Measurements from ENCODE around the gene ERF.

Gene ERF

DNA sequence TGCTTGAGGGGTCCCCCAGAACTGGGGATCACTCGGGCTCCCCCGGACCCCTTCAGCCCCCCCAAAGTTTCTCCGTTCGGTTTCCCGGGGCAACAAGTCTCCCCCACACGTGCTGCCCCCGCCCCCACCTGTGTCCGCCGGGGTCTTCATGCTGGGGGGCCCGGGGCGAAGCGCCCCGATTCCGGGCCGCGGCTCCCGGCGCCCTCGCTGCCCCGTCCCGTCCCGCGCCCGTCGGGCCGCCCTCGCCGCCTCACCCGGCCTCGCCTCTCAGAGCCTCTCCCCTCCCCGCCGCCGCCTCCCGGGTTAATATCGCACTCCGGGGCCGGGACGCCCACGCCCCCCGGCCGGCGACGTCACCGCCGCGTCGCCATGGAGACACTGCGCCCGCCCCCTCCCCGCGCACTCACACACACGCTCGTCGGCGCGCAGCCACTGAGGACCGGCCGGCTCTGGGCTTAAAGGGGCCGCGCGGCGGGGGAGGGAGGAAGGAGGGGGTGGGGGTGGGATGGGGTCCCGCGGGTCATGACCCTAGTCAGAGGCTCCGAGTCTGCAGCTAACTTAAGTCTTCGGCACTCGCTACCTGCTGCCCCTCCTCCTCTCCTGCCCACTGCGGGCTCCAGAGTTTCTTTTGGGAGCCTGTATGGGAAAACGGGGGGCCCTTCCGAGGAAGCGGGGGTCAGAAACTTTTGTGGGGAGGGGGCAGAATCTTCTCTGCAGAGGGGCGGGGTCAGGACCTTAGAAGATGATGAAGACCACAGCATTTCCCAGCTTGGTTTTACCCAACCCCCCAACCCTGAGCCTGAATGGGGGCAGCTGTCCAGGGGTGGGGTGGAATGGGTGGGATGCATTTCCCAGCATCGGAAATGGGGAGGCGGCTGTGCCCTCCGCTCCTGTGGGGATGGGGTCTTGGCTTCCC is at the start of gene ERF:
TSS of gene ERF (minus strand) at position 279 of the 916 bp plus-strand sequence. CDS start at position 150, 129 bp downstream.
- DNase-seq (ENCODE audit: low read depth in 2 of 2) = peak; percentile 84 to 92

DNA sequence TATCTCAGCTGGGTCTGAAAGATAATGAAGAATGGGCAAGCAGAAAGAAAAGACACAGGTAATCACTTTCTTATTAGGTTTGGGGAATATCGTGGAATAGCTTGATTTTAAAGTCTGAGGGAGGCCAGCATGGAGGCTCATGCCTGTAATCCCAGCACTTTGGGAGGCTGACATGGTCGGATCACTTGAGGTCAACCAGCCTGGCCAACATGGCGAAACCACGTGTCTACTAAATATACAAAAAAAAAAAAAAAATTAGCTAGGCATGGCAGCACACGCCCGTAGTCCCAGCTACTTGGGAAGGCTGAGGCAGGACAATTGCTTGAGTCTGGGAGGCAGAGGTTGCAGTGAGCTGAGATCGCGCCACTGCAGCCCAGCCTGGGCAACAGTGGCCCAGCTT is 48.9 kb upstream of the ERF start:
- no peak for DNase-seq (ENCODE audit: low read depth in 2 of 2)

- DNase-seq (ENCODE audit: low read depth in 2 of 2) = no peak
Observed at GRCh38 chr19:42303101-42303464, 48.2 kb upstream of the ERF start.

DNA sequence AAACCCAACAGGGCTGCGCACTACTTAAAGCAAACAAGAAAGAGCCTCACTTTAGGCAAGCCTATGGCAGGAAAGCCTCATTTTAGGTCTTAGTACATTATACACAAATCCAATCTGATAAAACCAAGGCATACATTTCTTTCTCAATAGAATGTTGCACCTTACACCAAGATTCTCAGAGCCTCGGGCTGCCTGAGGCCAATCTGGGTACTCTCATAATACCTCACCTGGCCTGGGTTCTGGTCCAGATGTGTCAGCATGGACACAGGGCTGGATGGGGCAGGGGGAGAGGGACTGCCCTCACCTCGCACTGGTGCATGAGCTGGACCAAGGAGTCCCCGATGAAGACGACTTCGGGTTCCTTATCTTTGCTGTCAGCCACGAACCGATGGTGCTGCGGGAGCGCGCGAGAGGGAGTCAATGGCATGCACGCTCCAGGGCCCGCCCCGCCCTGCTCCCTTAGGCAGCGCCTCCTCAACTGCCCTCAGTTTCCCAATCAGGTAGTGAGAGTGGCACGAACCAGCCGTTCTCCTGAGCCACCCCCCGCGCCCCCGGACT is 46.8 kb upstream of the ERF start, which contains the start of gene PRR19:
TSS of gene PRR19 (plus strand) at position 487 of the 558 bp plus-strand sequence. CDS start 7,453 bp downstream, outside the sequence.
- no peak for DNase-seq (ENCODE audit: low read depth in 2 of 2)

- DNase-seq (ENCODE audit: low read depth in 2 of 2) = no peak
Observed at GRCh38 chr19:42297039-42297438, 42.1 kb upstream of the ERF start.

DNA sequence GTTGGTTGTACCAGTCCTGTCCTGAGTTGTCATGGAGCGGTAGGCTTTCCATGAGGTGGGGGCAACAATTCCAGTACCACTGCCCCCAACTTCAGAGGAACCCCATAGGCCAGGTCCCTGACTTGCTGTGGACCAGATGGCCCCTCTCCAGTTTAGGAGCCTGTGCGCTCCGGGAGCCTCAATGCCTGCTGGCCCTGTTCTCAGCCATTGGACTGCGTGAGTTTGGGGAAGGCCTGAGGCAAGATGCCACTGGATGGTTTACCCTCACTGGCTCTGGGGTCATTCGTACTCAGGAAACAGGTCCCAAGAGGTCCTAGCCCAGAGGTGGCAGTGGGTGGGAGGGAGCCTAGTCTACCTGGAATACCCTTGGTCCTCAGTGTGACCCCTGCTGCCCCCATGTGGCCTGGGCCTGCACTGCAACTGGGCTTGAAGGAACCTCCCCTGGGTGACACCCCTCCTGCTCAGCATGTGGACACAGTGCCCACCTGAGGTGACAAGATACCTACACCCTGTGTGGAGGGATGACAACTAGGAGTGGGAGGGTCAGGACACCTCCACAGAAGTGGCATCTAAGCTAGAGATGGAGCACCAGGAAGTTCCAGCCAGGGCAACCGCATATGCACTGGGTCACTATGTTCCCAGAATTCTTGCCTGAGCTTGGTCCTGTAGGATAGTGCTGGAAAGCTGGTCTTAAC is 41.0 kb upstream of the ERF start:
- DNase-seq (ENCODE audit: low read depth in 2 of 2) = peak; percentile 80 to 91

DNA sequence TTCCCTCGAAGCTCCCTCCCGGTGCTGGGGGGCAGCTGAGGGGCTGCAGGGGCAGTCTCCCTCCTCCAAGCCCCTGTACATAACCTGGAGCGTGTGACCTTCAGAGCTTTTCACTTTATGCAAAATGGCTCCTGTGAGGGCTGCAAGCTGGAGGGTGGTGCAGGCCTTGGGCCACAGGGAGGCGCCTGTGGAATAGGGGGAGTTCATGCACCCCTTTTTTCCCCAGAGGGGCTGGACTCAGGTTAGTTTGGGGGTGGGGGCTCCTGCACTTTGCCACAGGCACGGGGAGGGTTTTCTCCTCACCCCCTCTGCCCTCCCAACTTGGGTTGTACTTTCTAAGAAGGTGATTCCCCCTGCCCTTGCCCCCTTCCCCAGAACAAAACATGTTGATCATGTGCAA is 40.4 kb upstream of the ERF start:
- no peak for DNase-seq (ENCODE audit: low read depth in 2 of 2)

DNA sequence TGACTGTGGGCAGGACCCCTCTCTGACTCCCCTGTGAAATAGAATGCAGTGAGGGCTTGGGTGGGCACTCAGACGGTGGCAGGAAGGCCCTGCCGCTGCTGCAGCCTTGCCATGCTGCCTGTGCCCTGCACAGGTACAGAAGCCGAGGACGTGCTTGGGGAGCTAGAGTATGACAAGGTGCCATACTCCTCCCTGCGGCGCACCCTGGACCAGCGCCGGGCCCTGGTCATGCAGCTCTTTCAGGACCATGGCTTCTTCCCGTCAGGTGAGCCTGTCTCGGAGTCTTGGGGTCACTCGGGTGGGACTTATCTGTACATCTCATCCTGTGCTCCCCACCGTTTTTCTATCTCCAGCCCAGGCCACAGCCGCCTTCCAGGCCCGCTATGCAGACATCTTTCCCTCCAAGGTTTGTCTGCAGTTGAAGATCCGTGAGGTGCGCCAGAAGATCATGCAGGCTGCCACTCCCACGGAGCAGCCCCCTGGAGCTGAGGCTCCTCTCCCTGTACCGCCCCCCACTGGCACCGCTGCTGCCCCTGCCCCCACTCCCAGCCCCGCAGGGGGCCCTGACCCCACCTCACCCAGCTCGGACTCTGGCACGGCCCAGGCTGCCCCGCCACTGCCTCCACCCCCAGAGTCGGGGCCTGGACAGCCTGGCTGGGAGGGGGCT is 39.7 kb upstream of the ERF start:
- no peak for DNase-seq (ENCODE audit: low read depth in 2 of 2)

GRCh38 chr19:42293948-42294347 is 39.0 kb upstream of the ERF start:
- DNase-seq (ENCODE audit: low read depth in 2 of 2) = no peak

- no peak for DNase-seq (ENCODE audit: low read depth in 2 of 2)
Observed at GRCh38 chr19:42293540-42293939, 38.6 kb upstream of the ERF start.

- DNase-seq (ENCODE audit: low read depth in 2 of 2) = no peak
Observed at GRCh38 chr19:42292963-42293362, 38.0 kb upstream of the ERF start.

- DNase-seq (ENCODE audit: low read depth in 2 of 2) = no peak
Observed at GRCh38 chr19:42292042-42292960, 37.4 kb upstream of the ERF start.

GRCh38 chr19:42291435-42291810 is 36.5 kb upstream of the ERF start:
- DNase-seq (ENCODE audit: low read depth in 2 of 2) = no peak

- DNase-seq (ENCODE audit: low read depth in 2 of 2) = no peak
Observed at GRCh38 chr19:42290523-42291434, 35.9 kb upstream of the ERF start.

DNA sequence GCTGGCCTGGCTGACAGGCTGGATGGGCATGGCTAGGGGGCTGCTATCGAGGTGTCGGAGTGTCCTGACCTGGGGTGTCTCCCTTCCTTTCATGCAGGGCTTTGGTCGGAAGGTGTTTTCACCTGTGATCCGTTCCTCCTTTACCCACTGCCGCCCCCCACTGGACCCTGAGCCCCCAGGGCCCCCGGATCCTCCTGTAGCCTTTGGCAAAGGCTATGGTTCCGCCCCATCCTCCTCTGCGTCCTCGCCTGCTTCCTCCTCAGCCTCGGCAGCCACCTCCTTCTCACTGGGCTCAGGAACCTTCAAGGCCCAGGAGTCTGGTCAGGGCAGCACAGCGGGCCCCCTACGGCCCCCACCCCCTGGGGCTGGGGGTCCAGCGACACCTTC is 35.2 kb upstream of the ERF start:
- no peak for DNase-seq (ENCODE audit: low read depth in 2 of 2)

DNA sequence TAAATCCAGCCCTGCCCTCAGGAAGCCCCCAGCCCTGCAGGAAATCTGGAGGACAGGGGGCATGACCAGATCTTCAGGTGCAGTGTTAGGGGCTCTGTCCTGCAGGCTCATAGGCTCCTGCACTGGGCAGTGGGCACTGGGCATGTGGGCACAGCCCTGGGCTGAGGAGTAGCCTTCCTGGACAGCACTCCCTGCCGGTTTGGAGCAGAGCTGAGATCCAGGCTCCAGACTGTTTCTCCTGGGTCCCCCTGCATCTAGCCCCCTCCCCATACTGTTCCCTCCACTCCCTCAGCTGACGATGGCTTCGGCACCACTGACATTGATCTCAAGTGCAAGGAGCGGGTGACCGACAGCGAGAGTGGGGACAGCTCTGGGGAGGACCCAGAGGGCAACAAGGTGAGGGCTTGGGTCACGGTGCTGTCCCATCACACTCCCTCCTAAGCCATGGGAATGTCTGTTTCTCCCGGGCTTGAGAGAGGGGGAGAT is 34.7 kb upstream of the ERF start:
- no peak for DNase-seq (ENCODE audit: low read depth in 2 of 2)

- DNase-seq (ENCODE audit: low read depth in 2 of 2) = no peak
Observed at GRCh38 chr19:42288881-42289555, 34.1 kb upstream of the ERF start.

GRCh38 chr19:42288387-42288786 is 33.5 kb upstream of the ERF start:
- no peak for DNase-seq (ENCODE audit: low read depth in 2 of 2)

- DNase-seq (ENCODE audit: low read depth in 2 of 2) = no peak
Observed at GRCh38 chr19:42287827-42288107, 32.8 kb upstream of the ERF start.

All from stimulated activated CD8-positive, alpha-beta memory T cell treated with anti-CD3 and anti-CD28 coated beads, Interleukin-7, amount 100 ng/mL, for 1 hour (primary cell).